HG03060 (cell line): ENCODE measurements around the gene CFAP77.
"Not testable (repeated sequence)": the region's sequence is repeated elsewhere in the genome, so short reads cannot be mapped to it uniquely, and the experiment has no call there.

Experiments
- ATAC-seq: cut with Tn5 transposase; IDR thresholded peaks from one replicate; pipeline ENCODE4 v1.9.1; 2021; ENCODE audit warnings: low read depth, moderate number of reproducible peaks; ENCODE audit not compliant: unreplicated experiment

CFAP77 gene

GRCh38 chr9:132543960-132544359 is 133.9 kb downstream of the CFAP77 start:
- ATAC-seq = no peak

GRCh38 chr9:132545578-132545977 is 135.6 kb downstream of the CFAP77 start:
- ATAC-seq = no peak

- no peak for ATAC-seq
Measured at GRCh38 chr9:132546148-132547051, 136.4 kb downstream of the CFAP77 start.

DNA sequence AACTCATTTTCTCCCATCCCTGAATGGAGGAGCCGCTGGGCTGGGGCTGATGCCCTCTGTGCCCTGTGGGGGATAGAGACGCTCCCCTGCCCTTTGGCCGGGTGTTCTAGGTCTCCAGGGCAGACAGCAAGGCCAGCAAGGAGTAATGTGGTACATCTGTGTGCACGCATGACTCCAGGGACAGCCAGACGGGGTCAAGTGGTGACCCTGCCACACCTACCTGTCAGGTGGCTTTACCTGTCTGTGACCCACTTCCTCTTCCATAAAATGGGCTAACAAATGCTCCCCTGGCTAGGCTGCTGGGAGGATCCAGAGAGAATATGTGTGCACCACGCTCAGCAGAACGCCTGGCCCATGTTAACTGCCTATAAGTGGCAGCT is 137.0 kb downstream of the CFAP77 start:
- no peak for ATAC-seq

DNA sequence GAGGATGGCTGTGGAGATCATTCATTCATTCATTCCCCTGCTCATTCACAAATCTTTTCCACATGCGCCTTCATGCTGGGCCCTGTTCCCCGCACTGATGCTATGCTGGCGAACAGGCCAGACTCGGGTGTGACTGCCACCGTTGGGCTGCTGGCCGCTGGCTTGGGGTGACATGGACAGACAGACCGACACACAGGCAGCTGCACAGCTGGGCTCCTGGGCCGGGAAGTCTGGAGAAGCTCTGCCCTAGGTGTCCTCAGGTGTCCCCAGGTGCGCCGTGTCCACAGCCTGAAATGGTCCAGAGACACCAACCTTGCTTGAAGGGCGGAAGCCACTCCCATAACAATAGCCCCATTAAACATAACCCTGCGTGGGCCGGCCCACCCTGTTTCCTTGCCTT is 137.4 kb downstream of the CFAP77 start:
- no peak for ATAC-seq

DNA sequence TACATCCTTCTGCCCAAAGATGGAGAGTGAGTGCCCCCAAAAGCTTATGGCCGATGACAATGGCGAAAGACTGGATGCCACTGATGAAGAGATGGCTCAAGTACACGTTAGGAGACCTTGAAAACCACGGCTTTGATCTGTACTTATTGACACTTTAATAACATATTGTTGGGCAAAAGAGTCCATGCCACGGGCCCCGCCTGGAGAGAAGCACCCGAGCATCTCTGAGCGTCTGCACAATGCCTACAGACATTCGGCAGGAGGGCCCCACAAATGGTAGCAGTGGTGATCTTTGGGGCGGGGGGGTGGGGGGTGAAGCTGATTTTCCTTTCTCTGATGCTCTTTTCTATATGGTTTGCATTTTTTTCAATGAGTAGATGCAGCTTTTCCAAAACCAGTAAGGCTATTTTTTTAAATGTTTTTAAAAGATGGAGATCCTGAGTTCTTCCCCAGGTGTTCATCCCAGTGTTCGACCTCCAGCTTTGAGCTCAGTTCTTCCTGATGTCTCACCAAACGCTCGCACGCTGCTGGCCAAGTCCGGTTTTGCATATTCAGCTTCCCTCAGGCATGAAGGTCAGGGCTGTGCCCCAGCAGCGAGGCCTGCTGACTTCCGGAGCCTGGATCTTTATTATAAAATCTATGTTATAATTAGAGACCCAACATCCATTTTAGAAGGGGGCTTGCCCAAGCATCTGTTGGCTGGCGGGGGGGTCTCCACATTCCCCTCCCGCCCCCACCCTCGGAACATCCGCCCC is 138.1 kb downstream of the CFAP77 start:
- ATAC-seq = no peak

- no peak for ATAC-seq
Measured at GRCh38 chr9:132548751-132549640, 139.0 kb downstream of the CFAP77 start.

DNA sequence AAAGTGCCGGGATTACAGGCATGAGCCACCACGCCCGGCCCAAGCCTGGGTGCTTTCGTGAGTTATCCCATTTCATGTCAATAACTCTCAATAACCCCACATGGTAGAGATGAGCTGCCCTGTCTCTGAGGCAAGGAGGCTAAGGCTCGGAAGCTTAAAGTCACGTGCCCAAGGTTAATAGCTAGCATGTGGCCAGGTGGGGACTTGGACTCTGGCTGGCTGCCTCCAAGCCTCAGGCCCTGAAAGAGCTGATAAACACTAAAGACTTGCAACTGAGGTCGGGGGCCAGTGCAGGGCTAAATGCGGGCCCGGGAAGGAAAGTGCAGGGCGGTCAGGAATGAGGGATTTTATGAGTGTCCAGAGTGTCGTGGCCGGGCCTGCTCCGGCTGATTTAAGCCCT is 141.5 kb downstream of the CFAP77 start:
- ATAC-seq = no peak

GRCh38 chr9:132552041-132552440 is 142.0 kb downstream of the CFAP77 start:
- no peak for ATAC-seq

DNA sequence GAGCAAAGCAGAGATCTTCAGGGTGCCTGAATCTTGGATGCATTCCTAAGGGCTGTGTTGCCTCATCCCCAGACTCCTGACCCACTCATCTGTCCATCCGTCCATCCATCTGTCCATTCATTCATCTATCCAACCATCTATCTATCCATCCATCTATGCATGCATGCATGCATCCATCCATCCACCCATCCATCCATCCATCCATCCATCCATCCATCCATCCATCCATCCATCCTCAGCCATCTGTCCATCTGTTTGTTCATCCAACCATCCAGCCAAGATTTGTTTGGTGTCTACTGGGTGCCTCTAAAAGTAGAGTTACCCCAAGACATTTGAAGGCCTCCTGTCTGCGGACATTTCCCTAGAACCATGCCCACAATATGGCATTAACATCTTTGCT is 144.7 kb downstream of the CFAP77 start:
- no peak for ATAC-seq

DNA sequence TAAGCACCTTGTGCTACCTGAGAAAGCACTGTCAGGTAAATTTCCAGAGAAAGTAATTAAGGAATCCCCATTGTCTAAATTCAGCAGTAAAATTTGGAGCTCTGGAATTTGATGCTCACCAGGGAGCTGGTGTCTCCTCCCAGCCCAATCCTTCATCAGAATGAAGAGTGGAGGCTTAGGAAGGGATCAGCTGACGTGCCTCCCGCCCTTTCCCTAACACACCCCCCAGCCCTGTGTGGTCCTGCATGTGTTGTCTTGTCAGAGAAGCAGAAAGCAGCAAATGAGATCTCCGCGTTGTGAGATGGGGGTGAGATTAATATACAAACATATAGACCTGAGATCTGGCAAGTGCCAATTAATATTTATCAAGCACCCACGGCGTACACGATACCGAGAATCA is 145.5 kb downstream of the CFAP77 start:
- no peak for ATAC-seq

DNA sequence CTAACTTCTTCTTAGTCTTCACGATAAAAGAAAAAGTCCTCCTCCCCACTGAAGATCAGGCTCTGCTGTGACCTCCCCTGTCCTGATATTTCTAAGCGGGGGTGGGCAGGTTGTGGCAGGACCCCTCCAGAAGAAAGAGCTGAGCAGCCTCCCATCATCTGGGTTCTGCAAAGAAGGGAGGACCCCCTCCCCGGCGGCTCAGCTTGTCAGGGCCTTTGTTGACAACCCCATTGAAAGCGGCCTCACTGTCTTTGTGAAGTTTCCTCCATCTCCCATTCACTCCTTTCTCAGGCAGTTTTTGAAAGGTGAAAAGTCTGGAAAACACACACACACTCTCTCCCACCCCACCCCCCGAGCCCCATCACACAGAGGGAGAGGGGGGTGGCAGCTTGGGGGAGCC is 146.2 kb downstream of the CFAP77 start:
- ATAC-seq = no peak

- no peak for ATAC-seq
Measured at GRCh38 chr9:132556714-132557113, 146.7 kb downstream of the CFAP77 start.

DNA sequence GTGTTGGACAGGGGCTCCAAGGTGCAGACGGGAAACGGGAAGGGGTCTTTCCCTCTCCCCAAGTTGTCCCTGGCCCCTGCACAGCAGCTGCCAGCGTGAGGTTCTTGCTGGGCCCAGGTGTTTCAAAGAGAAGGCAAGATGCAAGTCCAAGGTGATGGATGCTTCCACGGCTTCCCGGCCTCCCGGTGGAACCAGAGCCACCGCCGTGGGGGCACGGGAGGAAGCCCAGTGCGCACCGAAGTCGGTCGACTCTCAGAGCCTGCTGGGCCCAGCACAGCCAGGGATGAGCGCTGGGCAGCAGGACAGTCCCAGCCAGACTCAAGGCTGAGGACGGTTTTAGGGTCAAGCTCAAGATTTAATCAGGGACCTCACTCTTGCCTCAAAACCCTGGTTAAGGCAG is 147.1 kb downstream of the CFAP77 start:
- ATAC-seq = no peak

GRCh38 chr9:132559711-132560110 is 149.7 kb downstream of the CFAP77 start:
- ATAC-seq = no peak

DNA sequence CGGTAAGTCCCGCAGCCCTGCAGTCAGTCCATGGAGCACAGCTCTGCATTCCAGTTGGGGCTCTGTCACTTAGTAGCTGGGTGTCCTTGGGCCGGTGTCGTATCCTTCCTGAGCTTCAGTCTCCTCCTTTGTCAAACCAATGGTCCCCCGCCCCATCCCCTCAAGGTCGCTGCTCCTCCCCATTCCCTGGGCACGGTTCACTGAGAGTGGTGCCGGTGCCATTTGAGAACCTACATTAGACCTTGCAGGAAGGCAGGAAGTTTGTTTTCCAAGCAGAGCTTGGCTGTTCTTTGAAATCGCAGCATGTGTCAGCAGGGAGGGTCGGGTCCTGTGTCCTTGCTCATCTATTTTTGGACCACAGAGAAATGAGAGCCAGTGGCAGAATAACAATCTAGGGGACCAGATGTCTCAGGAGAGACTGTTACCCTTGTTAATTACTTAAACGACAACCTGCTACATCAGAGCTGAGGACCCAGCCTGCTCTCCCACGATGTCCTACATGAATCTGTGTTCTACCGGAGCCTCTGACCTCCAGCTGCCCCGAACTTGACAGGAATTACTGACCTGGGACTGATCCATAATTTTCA is 150.7 kb downstream of the CFAP77 start:
- ATAC-seq = no peak

GRCh38 chr9:132562306-132562573 is 152.2 kb downstream of the CFAP77 start:
- no peak for ATAC-seq

GRCh38 chr9:132564526-132564925 is 154.5 kb downstream of the CFAP77 start:
- no peak for ATAC-seq

DNA sequence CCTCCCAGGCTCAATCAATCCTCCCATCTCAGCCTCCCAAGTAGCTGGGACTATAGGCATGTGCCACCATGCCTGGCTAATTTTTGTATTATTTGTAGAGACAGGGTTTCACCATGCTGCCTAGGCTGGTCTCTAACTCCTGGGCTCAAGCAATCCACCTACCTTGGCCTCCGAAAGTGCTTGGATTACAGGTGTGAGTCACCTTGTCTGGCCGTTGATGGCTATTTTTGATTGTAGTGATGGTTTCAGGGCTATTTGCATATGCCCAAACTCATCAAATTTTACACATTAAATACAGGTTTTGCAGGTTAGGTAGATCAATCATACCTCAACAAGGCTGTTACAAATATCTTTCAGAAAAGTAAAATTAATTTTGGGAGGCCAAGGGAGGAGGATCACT is 158.8 kb downstream of the CFAP77 start:
- ATAC-seq = not testable (repeated sequence)

DNA sequence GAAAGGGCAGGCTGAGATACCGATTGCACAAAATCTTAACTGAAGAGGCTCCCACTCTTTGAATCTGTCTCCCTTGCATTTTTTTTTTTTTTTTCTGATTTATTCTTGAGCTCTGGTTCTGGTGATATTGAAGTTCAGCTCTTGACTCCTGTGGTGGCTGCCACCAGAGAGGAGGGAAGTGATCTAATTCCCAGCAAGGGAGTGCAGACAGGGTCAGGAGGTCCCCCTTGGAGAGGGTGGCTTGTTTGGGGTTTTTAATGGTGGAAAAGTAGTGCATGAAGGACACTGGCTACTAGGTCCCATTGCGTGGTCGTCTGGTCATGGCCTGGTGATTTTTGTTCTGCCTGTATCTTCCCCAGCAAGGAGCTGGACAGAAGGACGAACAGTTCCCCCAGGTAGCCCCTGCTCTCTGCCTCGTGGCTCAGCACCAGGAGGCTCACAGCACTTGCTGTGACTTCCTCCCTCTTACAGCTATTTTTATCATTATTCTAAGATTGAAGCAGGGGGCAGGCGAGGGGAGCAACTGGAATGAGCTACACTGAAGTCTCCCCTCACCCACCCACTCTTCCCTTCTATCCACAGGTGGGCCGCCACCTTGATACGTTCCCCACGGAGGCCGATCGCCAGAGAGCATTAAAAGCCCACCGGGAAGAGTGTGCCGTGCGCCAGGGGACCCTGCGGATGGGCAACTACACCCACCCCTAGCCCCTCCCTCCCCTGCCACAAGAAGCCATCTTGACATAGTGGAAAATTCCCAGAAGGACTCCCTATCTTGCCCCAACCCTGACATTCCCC is 162.0 kb downstream of the CFAP77 start:
- ATAC-seq = no peak
